ENCODE data around the gene CACNG7.

CACNG7 gene

DNA sequence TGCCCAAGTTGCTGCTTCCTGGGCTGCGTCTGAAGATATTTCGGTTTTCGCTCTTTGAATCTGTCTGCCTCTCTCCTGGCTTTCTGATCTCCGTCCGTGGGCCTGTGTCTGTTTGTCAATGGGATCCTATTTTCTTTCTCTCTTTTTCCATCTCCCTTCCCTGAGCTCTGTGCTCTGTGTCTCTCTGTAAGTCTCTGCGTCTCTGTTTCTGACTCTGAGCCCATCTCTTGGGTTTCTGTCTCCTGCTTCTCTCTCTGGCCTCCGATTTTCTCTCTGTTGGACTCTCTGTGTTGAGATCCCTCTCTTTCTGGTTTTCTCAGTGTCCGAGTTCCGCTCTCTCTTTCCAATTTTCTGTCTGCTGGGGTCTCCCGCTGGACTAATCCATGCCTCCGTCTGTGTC lies 25.3 kb upstream of the CACNG7 start:
- no peak for ATAC-seq
- TF ChIP-seq SNAI2 (CRISPR knock-in tag; IDR thresholded peaks at IDR 0.05) (no peak), RARB (CRISPR knock-in tag; IDR thresholded peaks at IDR 0.05) (no peak), ZFP3 (CRISPR knock-in tag; IDR thresholded peaks at IDR 0.05) (no peak), ZFP30 (CRISPR knock-in tag; IDR thresholded peaks at IDR 0.05) (no peak), PPARA (CRISPR knock-in tag; IDR thresholded peaks at IDR 0.05; ENCODE audit: borderline replicate concordance) (no peak)

- no peak for TF ChIP-seq ZFP30 (CRISPR knock-in tag; IDR thresholded peaks at IDR 0.05)
- TF ChIP-seq ZNF8 (CRISPR knock-in tag; IDR thresholded peaks at IDR 0.05) = no peak
- no peak for TF ChIP-seq SNAI2 (CRISPR knock-in tag; IDR thresholded peaks at IDR 0.05)
- TF ChIP-seq BACH2 (CRISPR knock-in tag; IDR thresholded peaks at IDR 0.05; ENCODE audit: borderline replicate concordance) = no peak
- TF ChIP-seq GLIS3 (CRISPR knock-in tag; IDR thresholded peaks at IDR 0.05) = no peak
- no peak for TF ChIP-seq CSDC2 (CRISPR knock-in tag; IDR thresholded peaks at IDR 0.05)
- no peak for TF ChIP-seq TOX (CRISPR knock-in tag; IDR thresholded peaks at IDR 0.05; ENCODE audit: borderline replicate concordance)
- no peak for TF ChIP-seq ISL1 (CRISPR knock-in tag; IDR thresholded peaks at IDR 0.05)
- TF ChIP-seq RARB (CRISPR knock-in tag; IDR thresholded peaks at IDR 0.05) = no peak
- TF ChIP-seq TSHZ2 (CRISPR knock-in tag; IDR thresholded peaks at IDR 0.05) = no peak
- no peak for TF ChIP-seq ZC3H10 (CRISPR knock-in tag; IDR thresholded peaks at IDR 0.05)
- no peak for TF ChIP-seq ZFP3 (CRISPR knock-in tag; IDR thresholded peaks at IDR 0.05)
- no peak for TF ChIP-seq ZNF70 (CRISPR knock-in tag; IDR thresholded peaks at IDR 0.05)
- TF ChIP-seq, protein P1, sequence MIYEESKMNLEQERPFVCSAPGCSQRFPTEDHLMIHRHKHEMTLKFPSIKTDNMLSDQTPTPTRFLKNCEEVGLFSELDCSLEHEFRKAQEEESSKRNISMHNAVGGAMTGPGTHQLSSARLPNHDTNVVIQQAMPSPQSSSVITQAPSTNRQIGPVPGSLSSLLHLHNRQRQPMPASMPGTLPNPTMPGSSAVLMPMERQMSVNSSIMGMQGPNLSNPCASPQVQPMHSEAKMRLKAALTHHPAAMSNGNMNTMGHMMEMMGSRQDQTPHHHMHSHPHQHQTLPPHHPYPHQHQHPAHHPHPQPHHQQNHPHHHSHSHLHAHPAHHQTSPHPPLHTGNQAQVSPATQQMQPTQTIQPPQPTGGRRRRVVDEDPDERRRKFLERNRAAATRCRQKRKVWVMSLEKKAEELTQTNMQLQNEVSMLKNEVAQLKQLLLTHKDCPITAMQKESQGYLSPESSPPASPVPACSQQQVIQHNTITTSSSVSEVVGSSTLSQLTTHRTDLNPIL (CRISPR knock-in tag; IDR thresholded peaks at IDR 0.05; ENCODE audit: low read depth) = no peak
- TF ChIP-seq ZNF565 (CRISPR knock-in tag; conservative IDR thresholded peaks at IDR 0.05; ENCODE audit: low read depth) = no peak
- TF ChIP-seq PPARA (CRISPR knock-in tag; IDR thresholded peaks at IDR 0.05; ENCODE audit: borderline replicate concordance) = no peak
- no peak for TF ChIP-seq ESRRG (CRISPR knock-in tag; IDR thresholded peaks at IDR 0.05)
- no peak for TF ChIP-seq ARNTL (CRISPR knock-in tag; IDR thresholded peaks at IDR 0.05; ENCODE audit: borderline replicate concordance, low read depth)
- TF ChIP-seq TCF4 (CRISPR knock-in tag; IDR thresholded peaks at IDR 0.05; ENCODE audit: borderline replicate concordance) = no peak
- no peak for ATAC-seq
These were observed 24.8 kb upstream of the CACNG7 start for GRCh38 chr19:53884256-53884655.

- ATAC-seq = no peak
- TF ChIP-seq OSR1 (CRISPR knock-in tag; IDR thresholded peaks at IDR 0.05) = no peak
- no peak for TF ChIP-seq ZNF70 (CRISPR knock-in tag; IDR thresholded peaks at IDR 0.05)
- no peak for TF ChIP-seq ZC3H10 (CRISPR knock-in tag; IDR thresholded peaks at IDR 0.05)
These were observed 24.0 kb upstream of the CACNG7 start for GRCh38 chr19:53885036-53885435.

- no peak for ATAC-seq
- TF ChIP-seq ZC3H10 (CRISPR knock-in tag; IDR thresholded peaks at IDR 0.05) (no peak), ZFP30 (CRISPR knock-in tag; IDR thresholded peaks at IDR 0.05) (no peak), ZFP3 (CRISPR knock-in tag; IDR thresholded peaks at IDR 0.05) (no peak), ZNF70 (CRISPR knock-in tag; IDR thresholded peaks at IDR 0.05) (no peak), TCF4 (CRISPR knock-in tag; IDR thresholded peaks at IDR 0.05; ENCODE audit: borderline replicate concordance) (no peak), OSR1 (CRISPR knock-in tag; IDR thresholded peaks at IDR 0.05) (no peak), CSDC2 (CRISPR knock-in tag; IDR thresholded peaks at IDR 0.05) (no peak), PPARA (CRISPR knock-in tag; IDR thresholded peaks at IDR 0.05; ENCODE audit: borderline replicate concordance) (no peak), SNAI2 (CRISPR knock-in tag; IDR thresholded peaks at IDR 0.05) (no peak), ISL1 (CRISPR knock-in tag; IDR thresholded peaks at IDR 0.05) (no peak)
These were observed 16.6 kb upstream of the CACNG7 start for GRCh38 chr19:53892301-53892980.

DNA sequence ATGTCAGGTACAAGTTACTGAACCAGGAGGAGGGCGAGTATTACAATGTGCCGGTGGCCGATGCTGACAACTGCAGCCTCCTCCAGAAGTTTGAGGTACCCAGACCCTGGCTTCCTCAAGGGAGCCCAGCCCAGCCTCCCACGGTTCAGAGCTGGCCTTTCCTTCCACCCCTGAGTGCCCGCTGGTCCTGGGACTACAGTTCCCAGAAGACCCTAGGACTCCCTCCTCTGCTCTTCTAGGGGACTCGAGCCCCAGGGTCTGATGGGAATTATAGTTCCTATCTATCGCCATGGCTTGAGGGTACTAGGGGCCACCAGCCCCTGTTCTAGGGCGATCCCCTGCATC lies 16.1 kb upstream of the CACNG7 start:
- ATAC-seq = peak; percentile 76
- no peak for TF ChIP-seq ZFP3 (CRISPR knock-in tag; IDR thresholded peaks at IDR 0.05)

DNA sequence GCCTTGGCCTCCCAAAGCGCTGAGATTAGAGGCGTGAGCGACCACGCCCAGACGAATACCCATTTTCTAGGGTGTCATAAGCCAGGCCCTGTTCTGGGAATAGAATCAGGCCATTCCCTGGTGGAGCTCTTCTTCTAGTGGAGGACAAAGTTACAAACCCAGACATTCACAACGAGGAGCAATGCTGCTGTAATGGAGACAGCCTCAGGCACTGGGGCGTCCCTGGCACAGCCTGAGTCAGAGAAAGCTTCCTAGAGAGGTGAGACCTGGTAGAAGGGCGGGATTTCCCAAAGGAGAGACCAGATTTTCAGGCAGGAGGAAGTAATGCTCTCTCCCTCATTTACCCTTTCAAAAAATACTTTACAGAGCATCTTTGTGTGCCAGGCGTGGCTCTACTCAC lies 14.4 kb upstream of the CACNG7 start:
- ATAC-seq = no peak
- no peak for TF ChIP-seq BACH2 (CRISPR knock-in tag; IDR thresholded peaks at IDR 0.05; ENCODE audit: borderline replicate concordance)
- TF ChIP-seq ZNF565 (CRISPR knock-in tag; conservative IDR thresholded peaks at IDR 0.05; ENCODE audit: low read depth) = no peak
- TF ChIP-seq ESRRG (CRISPR knock-in tag; IDR thresholded peaks at IDR 0.05) = no peak
- TF ChIP-seq ZFP30 (CRISPR knock-in tag; IDR thresholded peaks at IDR 0.05) = no peak
- TF ChIP-seq, protein P2, sequence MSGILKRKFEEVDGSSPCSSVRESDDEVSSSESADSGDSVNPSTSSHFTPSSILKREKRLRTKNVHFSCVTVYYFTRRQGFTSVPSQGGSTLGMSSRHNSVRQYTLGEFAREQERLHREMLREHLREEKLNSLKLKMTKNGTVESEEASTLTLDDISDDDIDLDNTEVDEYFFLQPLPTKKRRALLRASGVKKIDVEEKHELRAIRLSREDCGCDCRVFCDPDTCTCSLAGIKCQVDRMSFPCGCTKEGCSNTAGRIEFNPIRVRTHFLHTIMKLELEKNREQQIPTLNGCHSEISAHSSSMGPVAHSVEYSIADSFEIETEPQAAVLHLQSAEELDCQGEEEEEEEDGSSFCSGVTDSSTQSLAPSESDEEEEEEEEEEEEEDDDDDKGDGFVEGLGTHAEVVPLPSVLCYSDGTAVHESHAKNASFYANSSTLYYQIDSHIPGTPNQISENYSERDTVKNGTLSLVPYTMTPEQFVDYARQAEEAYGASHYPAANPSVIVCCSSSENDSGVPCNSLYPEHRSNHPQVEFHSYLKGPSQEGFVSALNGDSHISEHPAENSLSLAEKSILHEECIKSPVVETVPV (CRISPR knock-in tag; IDR thresholded peaks at IDR 0.05) = no peak
- TF ChIP-seq RARB (CRISPR knock-in tag; IDR thresholded peaks at IDR 0.05) = no peak
- TF ChIP-seq, protein P3, sequence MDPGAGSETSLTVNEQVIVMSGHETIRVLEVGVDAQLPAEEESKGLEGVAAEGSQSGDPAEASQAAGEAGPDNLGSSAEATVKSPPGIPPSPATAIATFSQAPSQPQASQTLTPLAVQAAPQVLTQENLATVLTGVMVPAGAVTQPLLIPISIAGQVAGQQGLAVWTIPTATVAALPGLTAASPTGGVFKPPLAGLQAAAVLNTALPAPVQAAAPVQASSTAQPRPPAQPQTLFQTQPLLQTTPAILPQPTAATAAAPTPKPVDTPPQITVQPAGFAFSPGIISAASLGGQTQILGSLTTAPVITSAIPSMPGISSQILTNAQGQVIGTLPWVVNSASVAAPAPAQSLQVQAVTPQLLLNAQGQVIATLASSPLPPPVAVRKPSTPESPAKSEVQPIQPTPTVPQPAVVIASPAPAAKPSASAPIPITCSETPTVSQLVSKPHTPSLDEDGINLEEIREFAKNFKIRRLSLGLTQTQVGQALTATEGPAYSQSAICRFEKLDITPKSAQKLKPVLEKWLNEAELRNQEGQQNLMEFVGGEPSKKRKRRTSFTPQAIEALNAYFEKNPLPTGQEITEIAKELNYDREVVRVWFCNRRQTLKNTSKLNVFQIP (CRISPR knock-in tag; IDR thresholded peaks at IDR 0.05; ENCODE audit: borderline replicate concordance, low read depth) = no peak
